Immature natural killer cell (primary cell): ENCODE measurements around the gene RPS2. TPM values are rescaled to one million over a fixed set of nuclear protein-coding genes. Genes with fewer than 3 reads are reported as not detected.

ENCODE experiments used
- DNase-seq, 3 donors: peaks; one replicate each; pipeline ENCODE4 v3.0.0; 2022; ENCODE audit warnings: mixed read lengths in 1 of 3
- H3K27ac Mint-ChIP-seq, 6 donors: one replicate each; pipeline ENCODE4 v1.8.0; 2020; ENCODE audit warnings: mixed read lengths in 6 of 6, mild to moderate bottlenecking in 5 of 6, inconsistent platforms in 4 of 6, moderate library complexity in 3 of 6
- H3K27me3 Mint-ChIP-seq, 3 donors: one replicate each; pipeline ENCODE4 v1.8.0; 2020 to 2021; ENCODE audit warnings: low read depth in 3 of 3, mild to moderate bottlenecking in 3 of 3, mixed read lengths in 3 of 3, moderate library complexity in 3 of 3, inconsistent platforms in 1 of 3
- H3K36me3 Mint-ChIP-seq, 3 donors: one replicate each; pipeline ENCODE4 v1.8.0; 2020; ENCODE audit warnings: mixed read lengths in 3 of 3, inconsistent platforms in 2 of 3, mild to moderate bottlenecking in 2 of 3
- H3K4me1 Mint-ChIP-seq, 2 donors: one replicate each; pipeline ENCODE4 v1.8.0; 2020; ENCODE audit warnings: inconsistent platforms in 2 of 2, mild to moderate bottlenecking in 2 of 2, mixed read lengths in 2 of 2, moderate library complexity in 1 of 2
- H3K4me3 Mint-ChIP-seq, 5 donors: one replicate each; pipeline ENCODE4 v1.8.0; 2020; ENCODE audit warnings: mild to moderate bottlenecking in 5 of 5, mixed read lengths in 5 of 5, inconsistent platforms in 3 of 5, moderate library complexity in 3 of 5
- H3K9me3 Mint-ChIP-seq, 6 donors: one replicate each; pipeline ENCODE4 v1.8.0; 2020; ENCODE audit warnings: mild to moderate bottlenecking in 6 of 6, mixed read lengths in 6 of 6, inconsistent platforms in 4 of 6, moderate library complexity in 3 of 6
- polyA plus RNA-seq, 3 donors: library from polyadenylated mRNA; unstranded; fragments of 300-500 nt; fragmentation: Illumina TruSeq; gene quantifications; one replicate each; pipeline ENCODE4 v1.2.3, GENCODE V29; 2021

The RPS2 gene
- polyA plus RNA-seq, 3 donors from 2014 or later: 2,221 to 2,989 (median 2,668) TPM

GRCh38 chr16:1982991-1983543 is 18.4 kb upstream of the RPS2 start:
- H3K27ac Mint-ChIP-seq: peak overlapping the region in 3 of 6 donors; percentile 13 to 62 (median 45)
- peaks cover 7 to 22% (median 8%) of the 10 kb centered on the region in 3 donors for H3K27me3 Mint-ChIP-seq
- no peaks in the 10 kb centered on the region for H3K36me3 Mint-ChIP-seq
- H3K4me1 Mint-ChIP-seq: peaks cover 10% of the 10 kb centered on the region in 2 donors
- no peak for DNase-seq
- H3K9me3 Mint-ChIP-seq: no peaks in the 10 kb centered on the region
- peak overlapping the region; percentile 71 to 86 (median 77) for H3K4me3 Mint-ChIP-seq

GRCh38 chr16:1982013-1982433 is 17.4 kb upstream of the RPS2 start:
- Mint-ChIP-seq H3K27me3 (peaks cover 8 to 22% (median 9%) of the 10 kb centered on the region in 3 donors), H3K4me3 (peak overlapping the region in 2 of 5 donors; percentile 26 to 55), H3K36me3 (peaks cover 0 to 3% (median 0%) of the 10 kb centered on the region in 3 donors), H3K27ac (no peak overlapping the region), H3K9me3 (no peaks in the 10 kb centered on the region), H3K4me1 (peaks cover 10% of the 10 kb centered on the region in 2 donors)
- DNase-seq: no peak

DNA sequence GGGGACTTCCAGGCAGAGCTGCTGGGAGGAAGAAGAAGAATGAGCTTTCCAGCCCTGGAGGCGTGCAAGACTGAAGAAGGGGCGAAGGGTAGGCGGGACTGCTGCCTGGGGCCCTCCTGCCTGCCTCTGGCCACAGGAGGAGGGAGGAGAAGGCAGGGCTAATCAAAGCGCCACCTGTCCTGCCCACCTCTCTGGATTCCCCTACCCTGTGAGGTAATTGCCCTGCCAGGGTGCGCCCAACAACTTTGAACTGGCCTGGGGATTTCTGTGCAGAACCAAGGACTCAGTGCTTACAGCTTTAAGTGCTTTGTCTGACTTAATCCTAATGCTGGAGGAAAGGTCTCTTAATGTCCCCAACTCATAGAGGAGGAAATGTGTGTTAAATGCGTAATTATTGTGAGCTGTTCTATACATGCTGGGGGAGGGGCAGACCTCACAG is 16.8 kb upstream of the RPS2 start, which contains the start of gene NOXO1:
Gene NOXO1, minus strand, starts transcription at position 72 of the 439 bp plus-strand sequence. CDS start 290 bp downstream, outside the sequence.
- no peak for DNase-seq
- peaks cover 0 to 3% (median 0%) of the 10 kb centered on the region in 3 donors for H3K36me3 Mint-ChIP-seq
- H3K27ac Mint-ChIP-seq: peak within 1 kb of the TSS in 1 of 6 donors; percentile 37
- peak within 1 kb of the TSS in 4 of 5 donors; percentile 21 to 76 (median 40) for H3K4me3 Mint-ChIP-seq
- peaks cover 10% of the 10 kb centered on the region in 2 donors for H3K4me1 Mint-ChIP-seq
- H3K27me3 Mint-ChIP-seq: peaks cover 8 to 22% (median 9%) of the 10 kb centered on the region in 3 donors
- no peaks in the 10 kb centered on the region for H3K9me3 Mint-ChIP-seq

- H3K9me3 Mint-ChIP-seq: no peaks in the 10 kb centered on the region
- no peak overlapping the region for H3K4me3 Mint-ChIP-seq
- peaks cover 10% of the 10 kb centered on the region in 2 donors for H3K4me1 Mint-ChIP-seq
- peaks cover 8 to 24% (median 9%) of the 10 kb centered on the region in 3 donors for H3K27me3 Mint-ChIP-seq
- DNase-seq: no peak
- H3K27ac Mint-ChIP-seq: no peak overlapping the region
- H3K36me3 Mint-ChIP-seq: peaks cover 0 to 9% (median 0%) of the 10 kb centered on the region in 3 donors
Measured at GRCh38 chr16:1980770-1981087, 16.1 kb upstream of the RPS2 start.

DNA sequence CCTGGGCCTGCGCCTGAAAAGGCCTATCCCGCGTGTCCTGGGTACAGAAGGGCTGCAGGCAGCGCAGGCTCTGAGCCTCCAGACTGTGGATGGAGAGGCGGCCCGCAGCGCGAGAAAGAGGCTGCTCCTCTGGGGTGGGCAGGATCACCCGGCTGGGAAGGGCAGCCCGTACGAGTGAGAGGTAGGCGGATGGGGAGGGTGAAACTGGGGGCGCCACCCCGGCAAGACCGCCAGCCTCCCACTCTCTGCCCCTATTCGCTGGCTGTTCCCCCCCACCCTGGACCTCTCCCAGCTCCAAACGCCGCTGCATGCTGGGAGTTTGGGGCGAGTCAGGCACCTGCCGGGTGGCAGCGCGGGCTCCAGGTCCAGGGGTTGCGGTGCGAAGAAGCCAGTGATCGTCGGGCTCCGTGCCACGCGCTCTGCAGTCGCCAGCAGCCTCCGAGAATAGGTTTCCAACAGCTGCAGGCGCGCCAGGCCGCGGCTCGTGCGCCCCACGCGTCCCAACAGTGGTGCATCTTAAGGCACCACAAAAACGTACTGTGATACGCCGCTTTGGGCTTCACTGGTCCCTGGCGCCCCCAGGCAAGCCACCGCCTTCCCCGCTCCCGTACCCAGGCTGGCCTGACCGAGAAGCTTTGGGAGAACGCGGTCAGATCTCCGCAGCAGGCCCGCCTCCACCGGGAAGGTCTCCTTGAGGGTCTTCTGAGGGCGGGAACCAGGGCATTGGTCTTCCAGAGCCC is 15.6 kb upstream of the RPS2 start:
- H3K36me3 Mint-ChIP-seq: peaks cover 0 to 11% (median 0%) of the 10 kb centered on the region in 3 donors
- no peak for DNase-seq
- no peak overlapping the region for H3K27ac Mint-ChIP-seq
- H3K27me3 Mint-ChIP-seq: peaks cover 8 to 22% (median 9%) of the 10 kb centered on the region in 3 donors
- H3K4me1 Mint-ChIP-seq: peaks cover 8% of the 10 kb centered on the region in 2 donors
- H3K4me3 Mint-ChIP-seq: no peak overlapping the region
- H3K9me3 Mint-ChIP-seq: no peaks in the 10 kb centered on the region

DNA sequence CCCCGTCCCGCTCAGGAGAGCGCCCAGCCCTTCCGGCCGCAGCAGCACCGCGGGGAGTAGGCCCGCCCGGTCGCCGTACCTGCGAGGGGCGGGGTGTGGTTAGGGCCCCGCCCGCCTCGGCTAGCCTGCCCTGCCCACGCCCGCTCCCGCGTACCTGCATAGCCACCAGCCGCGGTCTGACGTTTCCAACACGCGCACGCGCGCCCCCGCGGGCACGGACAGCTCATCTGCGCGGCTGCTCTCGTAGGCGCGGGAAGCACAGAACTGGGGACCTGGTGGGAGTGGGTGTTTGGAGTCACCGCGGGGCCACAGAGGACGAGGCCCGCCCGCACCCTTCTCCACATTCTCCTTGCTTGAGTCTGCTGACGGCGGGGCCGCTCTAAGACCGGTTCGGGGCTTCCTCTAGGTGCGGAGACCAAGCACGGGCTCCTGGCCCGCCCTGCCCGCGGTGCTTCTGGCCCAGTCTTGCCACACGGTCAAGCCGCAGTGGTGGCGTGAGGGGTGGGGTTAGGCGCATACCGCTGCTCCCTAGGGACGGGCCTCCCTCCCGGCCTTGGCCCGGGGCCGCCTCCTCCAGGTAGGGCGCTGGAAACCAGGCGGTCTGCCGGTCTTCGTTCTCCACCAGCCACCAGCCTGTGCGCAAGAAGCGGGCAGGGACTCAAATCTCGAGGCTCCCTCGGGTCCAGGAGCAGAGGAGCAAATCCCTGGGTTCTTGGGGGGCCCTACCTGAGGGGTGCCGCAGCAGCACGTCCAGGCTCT is 14.8 kb upstream of the RPS2 start:
- Mint-ChIP-seq H3K9me3 (no peaks in the 10 kb centered on the region), H3K4me1 (peaks cover under 1 to 2% of the 10 kb centered on the region in 2 donors), H3K27ac (no peak overlapping the region), H3K36me3 (peaks cover 0 to 11% (median 4%) of the 10 kb centered on the region in 3 donors), H3K4me3 (no peak overlapping the region), H3K27me3 (peaks cover 8 to 20% (median 9%) of the 10 kb centered on the region in 3 donors)
- DNase-seq: no peak

GRCh38 chr16:1978476-1979120 is 14.0 kb upstream of the RPS2 start:
- Mint-ChIP-seq H3K9me3 (no peaks in the 10 kb centered on the region), H3K4me1 (peaks cover 0 to 2% of the 10 kb centered on the region in 2 donors)
- no peak for DNase-seq

DNA sequence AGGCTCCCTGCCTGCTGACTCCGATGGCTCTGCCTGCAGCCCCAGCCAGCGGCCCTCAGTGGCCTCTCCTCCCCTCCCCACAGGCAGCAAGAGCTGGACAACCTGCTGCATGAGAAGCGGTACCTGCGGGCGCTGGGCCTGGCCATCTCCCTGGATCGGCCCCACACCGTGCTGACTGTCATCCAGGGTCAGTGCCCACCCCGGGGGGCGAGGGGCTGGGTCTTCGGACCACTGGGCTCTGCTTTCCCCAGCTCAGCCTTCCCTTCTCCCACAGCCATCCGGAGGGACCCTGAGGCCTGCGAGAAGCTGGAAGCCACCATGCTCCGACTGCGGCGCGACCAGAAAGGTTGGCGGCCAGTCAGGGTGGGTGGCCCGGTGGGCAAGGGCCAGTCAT is 13.2 kb upstream of the RPS2 start:
- H3K9me3 Mint-ChIP-seq: no peaks in the 10 kb centered on the region
- H3K27me3 Mint-ChIP-seq: peaks cover 5 to 13% (median 8%) of the 10 kb centered on the region in 3 donors
- H3K27ac Mint-ChIP-seq: no peak overlapping the region
- peaks cover 0 to 11% (median 4%) of the 10 kb centered on the region in 3 donors for H3K36me3 Mint-ChIP-seq
- H3K4me1 Mint-ChIP-seq: peaks cover 3% of the 10 kb centered on the region in 2 donors
- no peak overlapping the region for H3K4me3 Mint-ChIP-seq
- DNase-seq: no peak

More at GRCh38 chr16:1978476-1979120, 14.0 kb upstream of the RPS2 start:
- no peak overlapping the region for H3K4me3 Mint-ChIP-seq
- H3K27ac Mint-ChIP-seq: no peak overlapping the region
- H3K36me3 Mint-ChIP-seq: peaks cover 0 to 11% (median 4%) of the 10 kb centered on the region in 3 donors
- peaks cover 8 to 20% (median 8%) of the 10 kb centered on the region in 3 donors for H3K27me3 Mint-ChIP-seq

DNA sequence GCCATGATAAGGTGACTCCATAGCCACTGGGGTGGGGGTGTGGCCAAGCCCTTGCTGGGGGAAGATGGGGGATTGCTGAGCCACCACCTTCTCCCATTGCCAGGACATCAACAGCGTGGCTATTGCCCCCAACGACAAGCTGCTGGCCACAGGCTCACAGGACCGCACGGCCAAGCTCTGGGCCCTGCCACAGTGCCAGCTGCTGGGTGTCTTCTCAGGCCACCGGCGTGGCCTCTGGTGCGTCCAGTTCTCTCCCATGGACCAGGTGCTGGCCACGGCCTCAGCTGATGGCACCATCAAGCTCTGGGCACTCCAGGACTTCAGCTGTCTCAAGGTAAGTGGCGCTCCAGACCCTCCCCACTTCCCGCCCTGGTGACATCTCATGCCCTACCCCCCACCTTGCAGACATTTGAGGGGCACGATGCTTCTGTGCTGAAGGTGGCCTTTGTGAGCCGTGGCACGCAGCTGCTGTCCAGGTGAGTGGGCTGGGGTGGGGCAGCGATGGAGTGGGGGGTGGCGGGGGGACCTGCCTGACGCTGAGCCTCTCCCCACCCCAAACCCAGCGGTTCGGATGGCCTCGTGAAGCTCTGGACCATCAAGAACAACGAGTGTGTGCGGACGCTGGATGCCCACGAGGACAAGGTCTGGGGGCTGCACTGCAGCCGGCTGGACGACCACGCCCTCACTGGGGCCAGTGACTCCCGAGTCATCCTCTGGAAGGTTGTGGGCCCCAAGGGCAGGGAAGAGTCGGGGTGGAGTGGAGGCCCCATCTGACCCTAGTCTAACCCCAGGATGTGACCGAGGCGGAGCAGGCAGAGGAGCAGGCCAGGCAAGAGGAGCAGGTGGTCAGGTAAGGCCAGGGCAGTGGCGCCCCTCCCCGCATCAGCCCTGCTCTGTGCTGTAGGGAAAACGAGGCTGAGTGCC is 12.6 kb upstream of the RPS2 start:
- Mint-ChIP-seq H3K36me3 (peaks cover 0 to 11% (median 4%) of the 10 kb centered on the region in 3 donors), H3K27ac (no peak overlapping the region), H3K9me3 (no peaks in the 10 kb centered on the region), H3K4me1 (peaks cover 5 to 7% of the 10 kb centered on the region in 2 donors), H3K27me3 (peaks cover 3 to 11% (median 4%) of the 10 kb centered on the region in 3 donors), H3K4me3 (no peak overlapping the region)
- DNase-seq: no peak

- H3K27me3 Mint-ChIP-seq: peaks cover 7 to 16% (median 11%) of the 10 kb centered on the region in 3 donors
- H3K4me1 Mint-ChIP-seq: peaks cover 15% of the 10 kb centered on the region in 2 donors
- no peak for DNase-seq
- H3K36me3 Mint-ChIP-seq: peaks cover 0 to 11% (median 4%) of the 10 kb centered on the region in 3 donors
- H3K27ac Mint-ChIP-seq: no peak overlapping the region
- no peak overlapping the region for H3K4me3 Mint-ChIP-seq
- H3K9me3 Mint-ChIP-seq: peaks cover 0 to 2% (median 0%) of the 10 kb centered on the region in 6 donors
Measured at GRCh38 chr16:1976216-1976520, 11.5 kb upstream of the RPS2 start.

- no peak for DNase-seq
- H3K27me3 Mint-ChIP-seq: peaks cover 5 to 14% (median 11%) of the 10 kb centered on the region in 3 donors
- no peak overlapping the region for H3K4me3 Mint-ChIP-seq
- H3K4me1 Mint-ChIP-seq: peaks cover 20% of the 10 kb centered on the region in 2 donors
- no peak overlapping the region for H3K27ac Mint-ChIP-seq
- H3K9me3 Mint-ChIP-seq: peaks cover 0 to 2% (median 0%) of the 10 kb centered on the region in 6 donors
- H3K36me3 Mint-ChIP-seq: peaks cover 0 to 11% (median 4%) of the 10 kb centered on the region in 3 donors
Measured at GRCh38 chr16:1975432-1976215, 11.0 kb upstream of the RPS2 start.
